HepG2 (cell line): Measurements from ENCODE around the gene PRPF18. TPM values are rescaled to one million over a fixed set of nuclear protein-coding genes. Genes with fewer than 3 reads are reported as not detected.

ENCODE experiments used
- BRCA1 ChIP-seq: sonication (generic); formaldehyde crosslinking; IDR thresholded peaks from 2 replicates; pipeline ENCODE4 v1.4.0; 2020; ENCODE audit warnings: missing genetic modification reagents
- CBFB ChIP-seq: sonication (generic); formaldehyde crosslinking; IDR thresholded peaks from 2 replicates; pipeline ENCODE4 v1.4.0; 2020; ENCODE audit warnings: missing genetic modification reagents
- GLI4 ChIP-seq: sonication (generic); formaldehyde crosslinking; IDR thresholded peaks from 2 replicates; pipeline ENCODE4 v1.5.1; 2020; ENCODE audit warnings: missing genetic modification reagents, mild to moderate bottlenecking, moderate library complexity, borderline replicate concordance
- HMGA1 ChIP-seq: sonication (generic); formaldehyde crosslinking; conservative IDR thresholded peaks from 2 replicates; pipeline ENCODE4 v1.4.0; 2020; ENCODE audit warnings: missing genetic modification reagents
- KMT2A ChIP-seq: sonication (generic); formaldehyde crosslinking; IDR thresholded peaks from 2 replicates; pipeline ENCODE4 v1.4.0; 2020; ENCODE audit warnings: missing genetic modification reagents
- NR0B2 ChIP-seq: sonication (generic); formaldehyde crosslinking; IDR thresholded peaks from 2 replicates; pipeline ENCODE4 v1.4.0; 2020; ENCODE audit warnings: mild to moderate bottlenecking, missing genetic modification reagents
- NRL ChIP-seq: sonication (generic); formaldehyde crosslinking; IDR thresholded peaks from 2 replicates; pipeline ENCODE4 v1.5.0; 2020; ENCODE audit warnings: missing genetic modification reagents, mild to moderate bottlenecking, moderate library complexity, borderline replicate concordance
- PAXIP1 ChIP-seq: sonication (generic); formaldehyde crosslinking; conservative IDR thresholded peaks from 2 replicates; pipeline ENCODE4 v1.4.0; 2020; ENCODE audit warnings: mild to moderate bottlenecking, missing genetic modification reagents, moderate library complexity
- RXRA ChIP-seq: sonication (generic); formaldehyde crosslinking; IDR thresholded peaks from 2 replicates; pipeline ENCODE4 v1.5.1; 2020; ENCODE audit warnings: missing genetic modification reagents
- SMC3 ChIP-seq: IDR thresholded peaks from 2 replicates; pipeline ENCODE4 v1.6.1; 2011; ENCODE audit warnings: low read length, improper control_type of control experiment
- ZNF124 ChIP-seq: sonication (generic); formaldehyde crosslinking; IDR thresholded peaks from 2 replicates; pipeline ENCODE4 v1.4.0; 2020; ENCODE audit warnings: missing genetic modification reagents
- ZNF33A ChIP-seq: sonication (generic); formaldehyde crosslinking; IDR thresholded peaks from 2 replicates; pipeline ENCODE4 v1.5.1; 2020; ENCODE audit warnings: missing genetic modification reagents, mild to moderate bottlenecking, moderate library complexity, borderline replicate concordance
- ZNF451 ChIP-seq: sonication (generic); formaldehyde crosslinking; IDR thresholded peaks from 2 replicates; pipeline ENCODE4 v1.5.0; 2020; ENCODE audit warnings: mild to moderate bottlenecking, missing genetic modification reagents
- ZNF749 ChIP-seq: sonication (generic); formaldehyde crosslinking; IDR thresholded peaks from 2 replicates; pipeline ENCODE4 v1.8.0; 2022; ENCODE audit warnings: mild to moderate bottlenecking, missing genetic modification reagents, moderate library complexity, borderline replicate concordance
- ZNF776 ChIP-seq: sonication (generic); formaldehyde crosslinking; IDR thresholded peaks from 2 replicates; pipeline ENCODE4 v1.4.0; 2020; ENCODE audit warnings: mild to moderate bottlenecking, missing genetic modification reagents
- ZSCAN20 ChIP-seq: sonication (generic); formaldehyde crosslinking; IDR thresholded peaks from 2 replicates; pipeline ENCODE4 v1.4.0; 2020; ENCODE audit warnings: missing genetic modification reagents, mild to moderate bottlenecking, borderline replicate concordance
- polyA plus RNA-seq, 8 experiments: library from polyadenylated mRNA; depleted of rRNA in 3 of 8; stranded (reverse) in 7 of 8; unstranded in 1 of 8; fragments of >200 nt; fragmentation: Illumina TruSeq in 4 of 8; extraction: Trizol in 4 of 8; gene quantifications; 2 replicates each; pipeline versions ENCODE4 v1.2.1 to v1.2.3, GENCODE V29; 2011 to 2016; ENCODE audit warnings: low read depth in 4 of 8, missing spikeins in 1 of 8, mixed read lengths in 1 of 8; ENCODE audit not compliant: insufficient read depth in 1 of 8
- total RNA-seq, 5 experiments: library from RNA; depleted of rRNA; stranded (reverse); fragments of >200 nt; fragmentation: Illumina TruSeq; extraction: Trizol; gene quantifications; 2 replicates each; pipeline ENCODE4 v1.2.3, GENCODE V29; 2016; ENCODE audit warnings: low read depth in 1 of 5
- TF ChIP-seq, protein P1 (sequence below): sonication (generic); formaldehyde crosslinking; conservative IDR thresholded peaks from 2 replicates; pipeline ENCODE4 v1.5.0; 2020; ENCODE audit warnings: missing genetic modification reagents
- TF ChIP-seq, protein P2 (sequence below): IDR thresholded peaks from 2 replicates; pipeline ENCODE4 v1.6.1; 2012; ENCODE audit warnings: low read length, improper control_type of control experiment
- TF ChIP-seq, protein P3 (sequence below): sonication (generic); formaldehyde crosslinking; IDR thresholded peaks from 2 replicates; pipeline ENCODE4 v1.8.1; 2023; ENCODE audit warnings: missing genetic modification reagents, inconsistent platforms, borderline replicate concordance

The PRPF18 gene
- total and polyA plus RNA-seq, 2 of the 13 experiments (the other 11 are each of a cell fraction or from before 2014, with no cell fraction given), result 6.1 to 17.2 TPM

DNA sequence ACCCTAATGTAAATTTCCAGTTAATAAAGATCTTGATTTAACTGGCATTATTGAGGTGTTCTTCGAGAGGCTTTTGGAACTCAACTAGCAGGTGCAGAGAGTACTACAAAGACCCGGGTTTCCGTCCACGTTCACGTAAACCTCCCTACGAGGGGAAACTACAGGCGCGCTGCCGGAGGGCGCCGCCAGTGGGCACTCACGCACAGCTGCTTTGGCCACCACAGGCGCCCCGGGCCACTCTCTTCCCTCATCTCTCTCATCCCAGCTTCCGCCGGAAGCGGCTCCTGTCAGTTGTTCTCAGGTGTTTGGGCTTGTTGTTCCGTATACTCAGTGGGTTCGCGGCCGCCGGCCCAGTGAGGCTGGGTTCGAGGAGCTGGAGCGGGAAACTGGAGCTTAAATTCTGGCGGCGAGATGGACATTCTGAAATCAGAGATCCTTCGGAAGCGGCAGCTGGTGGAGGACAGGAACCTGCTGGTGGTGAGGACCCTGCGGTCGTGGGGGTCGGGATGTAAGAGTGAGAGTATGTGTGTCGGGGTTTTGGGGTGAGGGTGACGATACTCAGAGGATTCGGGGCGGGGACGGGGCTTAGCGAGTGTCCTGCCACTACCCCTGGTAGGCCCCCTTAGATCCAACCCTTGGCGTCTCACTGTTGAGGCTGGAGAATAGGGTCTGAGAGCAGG, at the start of gene PRPF18 (continued):
- TF ChIP-seq ZNF451 (CRISPR knock-in tag), result no peak
- TF ChIP-seq HMGA1 (CRISPR knock-in tag), result no peak
- peak; percentile 40; the same call in 1 of the 2 replicates for TF ChIP-seq SMC3
- TF ChIP-seq BRCA1 (CRISPR knock-in tag), result 0 out of 2 replicates have a peak, but pooled peaks have one; percentile 45
- peak; percentile 26; the same call in 1 of the 2 replicates for TF ChIP-seq NRL (CRISPR knock-in tag)
- TF ChIP-seq, protein P1, sequence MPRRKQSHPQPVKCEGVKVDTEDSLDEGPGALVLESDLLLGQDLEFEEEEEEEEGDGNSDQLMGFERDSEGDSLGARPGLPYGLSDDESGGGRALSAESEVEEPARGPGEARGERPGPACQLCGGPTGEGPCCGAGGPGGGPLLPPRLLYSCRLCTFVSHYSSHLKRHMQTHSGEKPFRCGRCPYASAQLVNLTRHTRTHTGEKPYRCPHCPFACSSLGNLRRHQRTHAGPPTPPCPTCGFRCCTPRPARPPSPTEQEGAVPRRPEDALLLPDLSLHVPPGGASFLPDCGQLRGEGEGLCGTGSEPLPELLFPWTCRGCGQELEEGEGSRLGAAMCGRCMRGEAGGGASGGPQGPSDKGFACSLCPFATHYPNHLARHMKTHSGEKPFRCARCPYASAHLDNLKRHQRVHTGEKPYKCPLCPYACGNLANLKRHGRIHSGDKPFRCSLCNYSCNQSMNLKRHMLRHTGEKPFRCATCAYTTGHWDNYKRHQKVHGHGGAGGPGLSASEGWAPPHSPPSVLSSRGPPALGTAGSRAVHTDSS (CRISPR knock-in tag), result no peak
- no peak for TF ChIP-seq PAXIP1 (CRISPR knock-in tag)
- TF ChIP-seq ZNF124, result peak; percentile 57; the same call in 1 of the 2 replicates
- no peak for TF ChIP-seq GLI4 (CRISPR knock-in tag)
- 0 out of 2 replicates have a peak, but pooled peaks have one; percentile 45 for TF ChIP-seq ZNF749
- TF ChIP-seq, protein P2, sequence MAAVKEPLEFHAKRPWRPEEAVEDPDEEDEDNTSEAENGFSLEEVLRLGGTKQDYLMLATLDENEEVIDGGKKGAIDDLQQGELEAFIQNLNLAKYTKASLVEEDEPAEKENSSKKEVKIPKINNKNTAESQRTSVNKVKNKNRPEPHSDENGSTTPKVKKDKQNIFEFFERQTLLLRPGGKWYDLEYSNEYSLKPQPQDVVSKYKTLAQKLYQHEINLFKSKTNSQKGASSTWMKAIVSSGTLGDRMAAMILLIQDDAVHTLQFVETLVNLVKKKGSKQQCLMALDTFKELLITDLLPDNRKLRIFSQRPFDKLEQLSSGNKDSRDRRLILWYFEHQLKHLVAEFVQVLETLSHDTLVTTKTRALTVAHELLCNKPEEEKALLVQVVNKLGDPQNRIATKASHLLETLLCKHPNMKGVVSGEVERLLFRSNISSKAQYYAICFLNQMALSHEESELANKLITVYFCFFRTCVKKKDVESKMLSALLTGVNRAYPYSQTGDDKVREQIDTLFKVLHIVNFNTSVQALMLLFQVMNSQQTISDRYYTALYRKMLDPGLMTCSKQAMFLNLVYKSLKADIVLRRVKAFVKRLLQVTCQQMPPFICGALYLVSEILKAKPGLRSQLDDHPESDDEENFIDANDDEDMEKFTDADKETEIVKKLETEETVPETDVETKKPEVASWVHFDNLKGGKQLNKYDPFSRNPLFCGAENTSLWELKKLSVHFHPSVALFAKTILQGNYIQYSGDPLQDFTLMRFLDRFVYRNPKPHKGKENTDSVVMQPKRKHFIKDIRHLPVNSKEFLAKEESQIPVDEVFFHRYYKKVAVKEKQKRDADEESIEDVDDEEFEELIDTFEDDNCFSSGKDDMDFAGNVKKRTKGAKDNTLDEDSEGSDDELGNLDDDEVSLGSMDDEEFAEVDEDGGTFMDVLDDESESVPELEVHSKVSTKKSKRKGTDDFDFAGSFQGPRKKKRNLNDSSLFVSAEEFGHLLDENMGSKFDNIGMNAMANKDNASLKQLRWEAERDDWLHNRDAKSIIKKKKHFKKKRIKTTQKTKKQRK, result no peak
- TF ChIP-seq CBFB (CRISPR knock-in tag), result peak; percentile 83
- TF ChIP-seq ZNF776 (CRISPR knock-in tag), result no peak
- TF ChIP-seq NR0B2 (CRISPR knock-in tag), result no peak
- peak; percentile 75 for TF ChIP-seq ZNF33A (CRISPR knock-in tag)
- peak; percentile 83; the same call in 1 of the 2 replicates for TF ChIP-seq KMT2A (CRISPR knock-in tag)
- TF ChIP-seq RXRA (CRISPR knock-in tag), result peak; percentile 40
- TF ChIP-seq, protein P3, sequence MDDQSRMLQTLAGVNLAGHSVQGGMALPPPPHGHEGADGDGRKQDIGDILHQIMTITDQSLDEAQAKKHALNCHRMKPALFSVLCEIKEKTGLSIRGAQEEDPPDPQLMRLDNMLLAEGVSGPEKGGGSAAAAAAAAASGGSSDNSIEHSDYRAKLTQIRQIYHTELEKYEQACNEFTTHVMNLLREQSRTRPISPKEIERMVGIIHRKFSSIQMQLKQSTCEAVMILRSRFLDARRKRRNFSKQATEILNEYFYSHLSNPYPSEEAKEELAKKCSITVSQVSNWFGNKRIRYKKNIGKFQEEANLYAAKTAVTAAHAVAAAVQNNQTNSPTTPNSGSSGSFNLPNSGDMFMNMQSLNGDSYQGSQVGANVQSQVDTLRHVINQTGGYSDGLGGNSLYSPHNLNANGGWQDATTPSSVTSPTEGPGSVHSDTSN (CRISPR knock-in tag), result no peak
- TF ChIP-seq ZSCAN20 (CRISPR knock-in tag), result no peak
